CD4-positive, alpha-beta T cell treated with Interleukin-1 beta for 1 hour (primary cell): ENCODE measurements around the gene ARHGAP28.
"Not testable (repeated sequence)": the region's sequence is repeated elsewhere in the genome, so short reads cannot be mapped to it uniquely, and the experiment has no call there.

Source experiments
- DNase-seq, 2 donors: peaks; one replicate each; pipeline ENCODE4 v3.0.0-alpha.2; 2020 to 2022

Gene ARHGAP28

GRCh38 chr18:6878556-6879297 is 149.2 kb downstream of the ARHGAP28 start:
- DNase-seq = no peak

- no peak for DNase-seq
Observed at GRCh38 chr18:6879508-6880195, 150.1 kb downstream of the ARHGAP28 start.

GRCh38 chr18:6881034-6881820 is 151.7 kb downstream of the ARHGAP28 start:
- DNase-seq = no peak

- no peak for DNase-seq
Observed at GRCh38 chr18:6882401-6882800, 152.9 kb downstream of the ARHGAP28 start.

- DNase-seq = no peak
Observed at GRCh38 chr18:6885006-6885481, 155.5 kb downstream of the ARHGAP28 start.

- DNase-seq = no peak
Observed at GRCh38 chr18:6885992-6886796, 156.7 kb downstream of the ARHGAP28 start.

GRCh38 chr18:6886797-6887330 is 157.3 kb downstream of the ARHGAP28 start:
- DNase-seq = no peak

- DNase-seq = no peak
Observed at GRCh38 chr18:6891788-6892187, 162.3 kb downstream of the ARHGAP28 start.

GRCh38 chr18:6901286-6901926 is 171.9 kb downstream of the ARHGAP28 start:
- DNase-seq = no peak

- no peak for DNase-seq
Observed at GRCh38 chr18:6917072-6917471, 187.6 kb downstream of the ARHGAP28 start.

- DNase-seq = no peak
Observed at GRCh38 chr18:6920099-6920955, 190.8 kb downstream of the ARHGAP28 start.

- no peak for DNase-seq
Observed at GRCh38 chr18:6921571-6921970, 192.1 kb downstream of the ARHGAP28 start.

- DNase-seq = no peak
Observed at GRCh38 chr18:6923220-6923619, 193.7 kb downstream of the ARHGAP28 start.

GRCh38 chr18:6927153-6927552 is 197.6 kb downstream of the ARHGAP28 start:
- DNase-seq = no peak

GRCh38 chr18:6928359-6928758 is 198.8 kb downstream of the ARHGAP28 start:
- no peak for DNase-seq

- no peak for DNase-seq
Observed at GRCh38 chr18:6929370-6930102, 200.0 kb downstream of the ARHGAP28 start.

GRCh38 chr18:6934859-6935258 is 205.3 kb downstream of the ARHGAP28 start:
- DNase-seq = no peak

- no peak for DNase-seq
Observed at GRCh38 chr18:6938003-6938402, 208.5 kb downstream of the ARHGAP28 start.

GRCh38 chr18:6938403-6938802 is 208.9 kb downstream of the ARHGAP28 start:
- DNase-seq = not testable (repeated sequence)

- no peak for DNase-seq
Observed at GRCh38 chr18:6939972-6940371, 210.5 kb downstream of the ARHGAP28 start.
